K562 (cell line): Measurements from ENCODE around the gene FFAR1. TPM values are rescaled to one million over a fixed set of nuclear protein-coding genes. Genes with fewer than 3 reads are reported as not detected.
A peak's percentile ranks its signal among the peaks of the same experiment; 100 is the strongest.

Experiments
- DNMT1 ChIP-seq: fragments of 450-650 bp; IDR thresholded peaks from 2 replicates; pipeline ENCODE4 v1.6.1; 2016; ENCODE audit warnings: antibody characterized with exemption, mild to moderate bottlenecking
- L3MBTL2 ChIP-seq: fragments of 450-650 bp; IDR thresholded peaks from 2 replicates; pipeline ENCODE4 v1.6.1; 2016; ENCODE audit warnings: mild to moderate bottlenecking, moderate library complexity
- POLR2G ChIP-seq: fragments of 200-400 bp; formaldehyde crosslinking; IDR thresholded peaks from 2 replicates; pipeline ENCODE4 v1.6.1; 2017; ENCODE audit warnings: low read depth, mild to moderate bottlenecking, antibody characterized with exemption, low read length, moderate library complexity
- PRPF4 ChIP-seq: fragments of 200-400 bp; formaldehyde crosslinking; IDR thresholded peaks from one replicate; pipeline ENCODE4 v1.6.1; 2017; ENCODE audit warnings: low read length, low read depth, mild to moderate bottlenecking; ENCODE audit not compliant: insufficient read depth, poor library complexity, severe bottlenecking
- polyA plus RNA-seq, 8 experiments: library from polyadenylated mRNA; depleted of rRNA in 4 of 8; stranded (reverse) in 5 of 8; unstranded in 3 of 8; fragments of >200 nt; fragmentation: Nextera tagmentation in 2 of 8; fragmentation: Illumina TruSeq in 1 of 8; extraction: Ambion mirVana in 2 of 8; extraction: Trizol in 1 of 8; gene quantifications; 2 replicates each; pipeline versions ENCODE4 v1.2.1 to v1.2.3, GENCODE V29; 2011 to 2014; ENCODE audit warnings: inconsistent platforms in 1 of 8, missing spikeins in 1 of 8
- total RNA-seq, 7 experiments: library from RNA; depleted of rRNA in 6 of 7; stranded (reverse); fragments of >200 nt in 6 of 7; fragmentation: Illumina TruSeq in 2 of 7; extraction: Trizol in 2 of 7; gene quantifications; 2 replicates each; pipeline versions ENCODE4 v1.2.1 to v1.2.3, GENCODE V29; 2011 to 2021; ENCODE audit warnings: low replicate concordance in 1 of 7
- TF ChIP-seq, protein P1 (sequence below): sonication (generic); formaldehyde crosslinking; IDR thresholded peaks from 2 replicates; pipeline ENCODE4 v1.8.0; 2023; ENCODE audit warnings: missing genetic modification reagents, mild to moderate bottlenecking, borderline replicate concordance
- TF ChIP-seq, protein P2 (sequence below): sonication (generic); formaldehyde crosslinking; IDR thresholded peaks from 2 replicates; pipeline ENCODE4 v1.8.1; 2023; ENCODE audit warnings: mild to moderate bottlenecking, missing genetic modification reagents
- TF ChIP-seq, protein P3 (sequence below): fragments of 450-650 bp; IDR thresholded peaks from 2 replicates; pipeline ENCODE4 v1.6.1; 2016; ENCODE audit warnings: mild to moderate bottlenecking, moderate library complexity

Gene FFAR1
- total and polyA plus RNA-seq, 9 of the 15 experiments (the other 6 are each of a cell fraction or from before 2014, with no cell fraction given), result not detected

DNA sequence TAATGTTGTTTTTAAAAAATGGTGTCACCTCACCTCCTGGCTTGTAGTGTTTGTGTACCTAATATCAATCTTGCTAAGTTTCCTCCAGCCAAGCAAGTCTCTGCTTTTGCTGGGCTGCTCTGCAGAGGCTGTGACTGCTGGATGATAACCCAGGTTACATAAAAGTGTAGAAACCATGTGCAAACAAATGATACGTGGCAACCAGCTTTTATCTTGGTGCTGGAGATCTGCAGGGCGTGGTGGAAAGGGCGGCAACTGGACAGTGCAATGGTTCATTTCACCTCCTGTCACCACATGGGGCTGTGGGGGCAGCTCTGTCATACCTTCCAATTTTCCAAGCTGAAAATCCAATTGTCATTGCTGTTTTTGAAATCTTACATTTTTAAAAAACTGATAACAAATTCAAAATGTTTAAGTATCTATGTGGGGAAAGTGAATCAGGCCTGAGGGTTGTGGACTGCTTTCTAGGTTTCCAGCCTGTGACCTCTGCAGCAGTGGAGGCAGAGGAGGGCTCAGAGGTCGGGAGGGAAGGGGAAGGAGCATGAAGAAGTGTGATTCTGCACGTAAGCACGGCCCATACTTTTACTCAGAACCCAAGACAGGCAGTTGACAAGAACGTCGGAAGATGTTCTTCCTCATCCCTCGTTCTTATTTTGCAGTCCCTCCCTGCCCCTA is 32.9 kb downstream of the FFAR1 start (continued):
- TF ChIP-seq, protein P1, sequence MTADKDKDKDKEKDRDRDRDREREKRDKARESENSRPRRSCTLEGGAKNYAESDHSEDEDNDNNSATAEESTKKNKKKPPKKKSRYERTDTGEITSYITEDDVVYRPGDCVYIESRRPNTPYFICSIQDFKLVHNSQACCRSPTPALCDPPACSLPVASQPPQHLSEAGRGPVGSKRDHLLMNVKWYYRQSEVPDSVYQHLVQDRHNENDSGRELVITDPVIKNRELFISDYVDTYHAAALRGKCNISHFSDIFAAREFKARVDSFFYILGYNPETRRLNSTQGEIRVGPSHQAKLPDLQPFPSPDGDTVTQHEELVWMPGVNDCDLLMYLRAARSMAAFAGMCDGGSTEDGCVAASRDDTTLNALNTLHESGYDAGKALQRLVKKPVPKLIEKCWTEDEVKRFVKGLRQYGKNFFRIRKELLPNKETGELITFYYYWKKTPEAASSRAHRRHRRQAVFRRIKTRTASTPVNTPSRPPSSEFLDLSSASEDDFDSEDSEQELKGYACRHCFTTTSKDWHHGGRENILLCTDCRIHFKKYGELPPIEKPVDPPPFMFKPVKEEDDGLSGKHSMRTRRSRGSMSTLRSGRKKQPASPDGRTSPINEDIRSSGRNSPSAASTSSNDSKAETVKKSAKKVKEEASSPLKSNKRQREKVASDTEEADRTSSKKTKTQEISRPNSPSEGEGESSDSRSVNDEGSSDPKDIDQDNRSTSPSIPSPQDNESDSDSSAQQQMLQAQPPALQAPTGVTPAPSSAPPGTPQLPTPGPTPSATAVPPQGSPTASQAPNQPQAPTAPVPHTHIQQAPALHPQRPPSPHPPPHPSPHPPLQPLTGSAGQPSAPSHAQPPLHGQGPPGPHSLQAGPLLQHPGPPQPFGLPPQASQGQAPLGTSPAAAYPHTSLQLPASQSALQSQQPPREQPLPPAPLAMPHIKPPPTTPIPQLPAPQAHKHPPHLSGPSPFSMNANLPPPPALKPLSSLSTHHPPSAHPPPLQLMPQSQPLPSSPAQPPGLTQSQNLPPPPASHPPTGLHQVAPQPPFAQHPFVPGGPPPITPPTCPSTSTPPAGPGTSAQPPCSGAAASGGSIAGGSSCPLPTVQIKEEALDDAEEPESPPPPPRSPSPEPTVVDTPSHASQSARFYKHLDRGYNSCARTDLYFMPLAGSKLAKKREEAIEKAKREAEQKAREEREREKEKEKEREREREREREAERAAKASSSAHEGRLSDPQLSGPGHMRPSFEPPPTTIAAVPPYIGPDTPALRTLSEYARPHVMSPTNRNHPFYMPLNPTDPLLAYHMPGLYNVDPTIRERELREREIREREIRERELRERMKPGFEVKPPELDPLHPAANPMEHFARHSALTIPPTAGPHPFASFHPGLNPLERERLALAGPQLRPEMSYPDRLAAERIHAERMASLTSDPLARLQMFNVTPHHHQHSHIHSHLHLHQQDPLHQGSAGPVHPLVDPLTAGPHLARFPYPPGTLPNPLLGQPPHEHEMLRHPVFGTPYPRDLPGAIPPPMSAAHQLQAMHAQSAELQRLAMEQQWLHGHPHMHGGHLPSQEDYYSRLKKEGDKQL (CRISPR knock-in tag), result no peak
- peak; percentile 98 for TF ChIP-seq L3MBTL2
- TF ChIP-seq, protein P2, sequence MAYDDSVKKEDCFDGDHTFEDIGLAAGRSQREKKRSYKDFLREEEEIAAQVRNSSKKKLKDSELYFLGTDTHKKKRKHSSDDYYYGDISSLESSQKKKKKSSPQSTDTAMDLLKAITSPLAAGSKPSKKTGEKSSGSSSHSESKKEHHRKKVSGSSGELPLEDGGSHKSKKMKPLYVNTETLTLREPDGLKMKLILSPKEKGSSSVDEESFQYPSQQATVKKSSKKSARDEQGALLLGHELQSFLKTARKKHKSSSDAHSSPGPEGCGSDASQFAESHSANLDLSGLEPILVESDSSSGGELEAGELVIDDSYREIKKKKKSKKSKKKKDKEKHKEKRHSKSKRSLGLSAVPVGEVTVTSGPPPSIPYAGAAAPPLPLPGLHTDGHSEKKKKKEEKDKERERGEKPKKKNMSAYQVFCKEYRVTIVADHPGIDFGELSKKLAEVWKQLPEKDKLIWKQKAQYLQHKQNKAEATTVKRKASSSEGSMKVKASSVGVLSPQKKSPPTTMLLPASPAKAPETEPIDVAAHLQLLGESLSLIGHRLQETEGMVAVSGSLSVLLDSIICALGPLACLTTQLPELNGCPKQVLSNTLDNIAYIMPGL (CRISPR knock-in tag), result 0 out of 2 replicates have a peak, but pooled peaks have one; percentile 20
- no peak for TF ChIP-seq DNMT1
- no peak for TF ChIP-seq POLR2G
- no peak for TF ChIP-seq PRPF4
- TF ChIP-seq, protein P3, sequence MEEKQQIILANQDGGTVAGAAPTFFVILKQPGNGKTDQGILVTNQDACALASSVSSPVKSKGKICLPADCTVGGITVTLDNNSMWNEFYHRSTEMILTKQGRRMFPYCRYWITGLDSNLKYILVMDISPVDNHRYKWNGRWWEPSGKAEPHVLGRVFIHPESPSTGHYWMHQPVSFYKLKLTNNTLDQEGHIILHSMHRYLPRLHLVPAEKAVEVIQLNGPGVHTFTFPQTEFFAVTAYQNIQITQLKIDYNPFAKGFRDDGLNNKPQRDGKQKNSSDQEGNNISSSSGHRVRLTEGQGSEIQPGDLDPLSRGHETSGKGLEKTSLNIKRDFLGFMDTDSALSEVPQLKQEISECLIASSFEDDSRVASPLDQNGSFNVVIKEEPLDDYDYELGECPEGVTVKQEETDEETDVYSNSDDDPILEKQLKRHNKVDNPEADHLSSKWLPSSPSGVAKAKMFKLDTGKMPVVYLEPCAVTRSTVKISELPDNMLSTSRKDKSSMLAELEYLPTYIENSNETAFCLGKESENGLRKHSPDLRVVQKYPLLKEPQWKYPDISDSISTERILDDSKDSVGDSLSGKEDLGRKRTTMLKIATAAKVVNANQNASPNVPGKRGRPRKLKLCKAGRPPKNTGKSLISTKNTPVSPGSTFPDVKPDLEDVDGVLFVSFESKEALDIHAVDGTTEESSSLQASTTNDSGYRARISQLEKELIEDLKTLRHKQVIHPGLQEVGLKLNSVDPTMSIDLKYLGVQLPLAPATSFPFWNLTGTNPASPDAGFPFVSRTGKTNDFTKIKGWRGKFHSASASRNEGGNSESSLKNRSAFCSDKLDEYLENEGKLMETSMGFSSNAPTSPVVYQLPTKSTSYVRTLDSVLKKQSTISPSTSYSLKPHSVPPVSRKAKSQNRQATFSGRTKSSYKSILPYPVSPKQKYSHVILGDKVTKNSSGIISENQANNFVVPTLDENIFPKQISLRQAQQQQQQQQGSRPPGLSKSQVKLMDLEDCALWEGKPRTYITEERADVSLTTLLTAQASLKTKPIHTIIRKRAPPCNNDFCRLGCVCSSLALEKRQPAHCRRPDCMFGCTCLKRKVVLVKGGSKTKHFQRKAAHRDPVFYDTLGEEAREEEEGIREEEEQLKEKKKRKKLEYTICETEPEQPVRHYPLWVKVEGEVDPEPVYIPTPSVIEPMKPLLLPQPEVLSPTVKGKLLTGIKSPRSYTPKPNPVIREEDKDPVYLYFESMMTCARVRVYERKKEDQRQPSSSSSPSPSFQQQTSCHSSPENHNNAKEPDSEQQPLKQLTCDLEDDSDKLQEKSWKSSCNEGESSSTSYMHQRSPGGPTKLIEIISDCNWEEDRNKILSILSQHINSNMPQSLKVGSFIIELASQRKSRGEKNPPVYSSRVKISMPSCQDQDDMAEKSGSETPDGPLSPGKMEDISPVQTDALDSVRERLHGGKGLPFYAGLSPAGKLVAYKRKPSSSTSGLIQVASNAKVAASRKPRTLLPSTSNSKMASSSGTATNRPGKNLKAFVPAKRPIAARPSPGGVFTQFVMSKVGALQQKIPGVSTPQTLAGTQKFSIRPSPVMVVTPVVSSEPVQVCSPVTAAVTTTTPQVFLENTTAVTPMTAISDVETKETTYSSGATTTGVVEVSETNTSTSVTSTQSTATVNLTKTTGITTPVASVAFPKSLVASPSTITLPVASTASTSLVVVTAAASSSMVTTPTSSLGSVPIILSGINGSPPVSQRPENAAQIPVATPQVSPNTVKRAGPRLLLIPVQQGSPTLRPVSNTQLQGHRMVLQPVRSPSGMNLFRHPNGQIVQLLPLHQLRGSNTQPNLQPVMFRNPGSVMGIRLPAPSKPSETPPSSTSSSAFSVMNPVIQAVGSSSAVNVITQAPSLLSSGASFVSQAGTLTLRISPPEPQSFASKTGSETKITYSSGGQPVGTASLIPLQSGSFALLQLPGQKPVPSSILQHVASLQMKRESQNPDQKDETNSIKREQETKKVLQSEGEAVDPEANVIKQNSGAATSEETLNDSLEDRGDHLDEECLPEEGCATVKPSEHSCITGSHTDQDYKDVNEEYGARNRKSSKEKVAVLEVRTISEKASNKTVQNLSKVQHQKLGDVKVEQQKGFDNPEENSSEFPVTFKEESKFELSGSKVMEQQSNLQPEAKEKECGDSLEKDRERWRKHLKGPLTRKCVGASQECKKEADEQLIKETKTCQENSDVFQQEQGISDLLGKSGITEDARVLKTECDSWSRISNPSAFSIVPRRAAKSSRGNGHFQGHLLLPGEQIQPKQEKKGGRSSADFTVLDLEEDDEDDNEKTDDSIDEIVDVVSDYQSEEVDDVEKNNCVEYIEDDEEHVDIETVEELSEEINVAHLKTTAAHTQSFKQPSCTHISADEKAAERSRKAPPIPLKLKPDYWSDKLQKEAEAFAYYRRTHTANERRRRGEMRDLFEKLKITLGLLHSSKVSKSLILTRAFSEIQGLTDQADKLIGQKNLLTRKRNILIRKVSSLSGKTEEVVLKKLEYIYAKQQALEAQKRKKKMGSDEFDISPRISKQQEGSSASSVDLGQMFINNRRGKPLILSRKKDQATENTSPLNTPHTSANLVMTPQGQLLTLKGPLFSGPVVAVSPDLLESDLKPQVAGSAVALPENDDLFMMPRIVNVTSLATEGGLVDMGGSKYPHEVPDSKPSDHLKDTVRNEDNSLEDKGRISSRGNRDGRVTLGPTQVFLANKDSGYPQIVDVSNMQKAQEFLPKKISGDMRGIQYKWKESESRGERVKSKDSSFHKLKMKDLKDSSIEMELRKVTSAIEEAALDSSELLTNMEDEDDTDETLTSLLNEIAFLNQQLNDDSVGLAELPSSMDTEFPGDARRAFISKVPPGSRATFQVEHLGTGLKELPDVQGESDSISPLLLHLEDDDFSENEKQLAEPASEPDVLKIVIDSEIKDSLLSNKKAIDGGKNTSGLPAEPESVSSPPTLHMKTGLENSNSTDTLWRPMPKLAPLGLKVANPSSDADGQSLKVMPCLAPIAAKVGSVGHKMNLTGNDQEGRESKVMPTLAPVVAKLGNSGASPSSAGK, result peak; percentile 96
